Gastroesophageal sphincter (tissue), 4 donors: ENCODE data around the gene YWHAB. TPM values are rescaled to one million over a fixed set of nuclear protein-coding genes. Genes with fewer than 3 reads are reported as not detected.

Source experiments
- ATAC-seq: fragments of 150-250 bp; one replicate; pipeline ENCODE4 v1.9.1; 2016; ENCODE audit warnings: mild to moderate bottlenecking, moderate library complexity
- H3K27ac ChIP-seq, 4 donors: fragments of 200-600 bp; sonication (generic) in 3 of 4; 1 replicate in 3 of 4; 2 replicates in 1 of 4; pipeline ENCODE4 v1.5.1; 2016 to 2019
- H3K27me3 ChIP-seq: fragments of 200-600 bp; sonication (generic); one replicate; pipeline ENCODE4 v1.5.1; 2019
- H3K36me3 ChIP-seq, 2 donors: fragments of 200-600 bp; sonication (generic); one replicate each; pipeline ENCODE4 v1.5.1; 2019; ENCODE audit warnings: control low read depth in 1 of 2
- H3K4me1 ChIP-seq, 3 donors: fragments of 200-600 bp; sonication (generic); 1 replicate in 2 of 3; 2 replicates in 1 of 3; pipeline ENCODE4 v1.5.1; 2016 to 2019; ENCODE audit warnings: control low read depth in 2 of 3
- H3K4me3 ChIP-seq, 2 donors: fragments of 200-600 bp; sonication (generic); one replicate each; pipeline ENCODE4 v1.5.1; 2019; ENCODE audit warnings: mild to moderate bottlenecking in 1 of 2, moderate library complexity in 1 of 2
- H3K9me3 ChIP-seq, 3 donors: fragments of 200-600 bp; sonication (generic); one replicate each; pipeline ENCODE4 v1.5.1; 2017 to 2019; ENCODE audit warnings: control low read depth in 2 of 3
- EP300 ChIP-seq: sonication (generic); formaldehyde crosslinking; IDR thresholded peaks from one replicate; pipeline ENCODE4 v1.6.1; 2017; ENCODE audit warnings: antibody characterized with exemption, mild to moderate bottlenecking
- POLR2A ChIP-seq, 2 donors: fragments of 450-650 bp; IDR thresholded peaks; one replicate each; pipeline ENCODE4 v1.6.1; 2017; ENCODE audit warnings: antibody characterized with exemption in 2 of 2, mild to moderate bottlenecking in 2 of 2, moderate library complexity in 1 of 2
- POLR2AphosphoS5 ChIP-seq: sonication (generic); formaldehyde crosslinking; IDR thresholded peaks from one replicate; pipeline ENCODE4 v1.6.1; 2017; ENCODE audit warnings: antibody characterized with exemption
- WGBS, 2 donors: methylation state at CpG; one replicate each; pipeline ENCODE4 v1.1.5; 2018; ENCODE audit warnings: low coverage in 1 of 2; 5-methylcytosine and 5-hydroxymethylcytosine counted together
- total RNA-seq, 4 donors: library from RNA; depleted of rRNA; stranded (reverse); fragments of >200 nt; gene quantifications; one replicate each; pipeline ENCODE4 v1.1.0, GENCODE V29; 2016
- TF ChIP-seq, protein P1 (sequence below), 4 experiments: fragments of 200-600 bp in 2 of 4; fragments of 450-650 bp in 2 of 4; sonication (generic) in 1 of 4; IDR thresholded peaks; one replicate each; pipeline ENCODE4 v1.5.1; 2017 to 2019; ENCODE audit warnings: antibody characterized with exemption in 4 of 4, mild to moderate bottlenecking in 2 of 4, moderate library complexity in 2 of 4

Gene YWHAB
- total RNA-seq, 4 donors from 2014 or later, result 127 to 143 (median 135) TPM

DNA sequence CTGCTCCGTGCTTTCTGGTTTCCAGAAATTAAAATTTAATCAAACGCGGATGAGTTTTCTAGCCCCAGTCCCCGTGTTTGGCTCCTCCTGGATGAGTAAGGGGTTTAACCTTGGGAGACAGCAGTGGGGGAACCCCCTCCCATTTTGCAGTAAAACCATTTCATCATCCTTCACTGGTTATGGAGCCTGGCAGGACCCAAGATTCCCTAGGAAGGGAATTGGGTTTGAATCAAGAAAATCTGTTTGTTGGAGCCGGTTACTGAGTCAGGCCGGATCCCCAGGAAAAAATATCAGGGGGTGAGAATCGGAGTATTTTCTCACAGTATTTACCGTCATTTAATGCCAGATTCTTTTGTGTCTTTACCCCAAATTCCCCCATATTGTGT lies 754 bp downstream of the YWHAB start:
- peak overlapping the region; percentile 78 to 95 for H3K4me3 ChIP-seq
- H3K36me3 ChIP-seq, result no peaks in the 10 kb centered on the region
- H3K9me3 ChIP-seq, result no peaks in the 10 kb centered on the region
- H3K27ac ChIP-seq, result peak overlapping the region; percentile 92 to 99 (median 96)
- peaks cover 15 to 62% (median 21%) of the 10 kb centered on the region in 3 donors for H3K4me1 ChIP-seq
- no peaks in the 10 kb centered on the region for H3K27me3 ChIP-seq
- TF ChIP-seq POLR2AphosphoS5 (no peak), POLR2A (IDR thresholded peaks at IDR 0.05) (no peak), EP300 (no peak)
- TF ChIP-seq, protein P1, sequence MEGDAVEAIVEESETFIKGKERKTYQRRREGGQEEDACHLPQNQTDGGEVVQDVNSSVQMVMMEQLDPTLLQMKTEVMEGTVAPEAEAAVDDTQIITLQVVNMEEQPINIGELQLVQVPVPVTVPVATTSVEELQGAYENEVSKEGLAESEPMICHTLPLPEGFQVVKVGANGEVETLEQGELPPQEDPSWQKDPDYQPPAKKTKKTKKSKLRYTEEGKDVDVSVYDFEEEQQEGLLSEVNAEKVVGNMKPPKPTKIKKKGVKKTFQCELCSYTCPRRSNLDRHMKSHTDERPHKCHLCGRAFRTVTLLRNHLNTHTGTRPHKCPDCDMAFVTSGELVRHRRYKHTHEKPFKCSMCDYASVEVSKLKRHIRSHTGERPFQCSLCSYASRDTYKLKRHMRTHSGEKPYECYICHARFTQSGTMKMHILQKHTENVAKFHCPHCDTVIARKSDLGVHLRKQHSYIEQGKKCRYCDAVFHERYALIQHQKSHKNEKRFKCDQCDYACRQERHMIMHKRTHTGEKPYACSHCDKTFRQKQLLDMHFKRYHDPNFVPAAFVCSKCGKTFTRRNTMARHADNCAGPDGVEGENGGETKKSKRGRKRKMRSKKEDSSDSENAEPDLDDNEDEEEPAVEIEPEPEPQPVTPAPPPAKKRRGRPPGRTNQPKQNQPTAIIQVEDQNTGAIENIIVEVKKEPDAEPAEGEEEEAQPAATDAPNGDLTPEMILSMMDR (IDR thresholded peaks at IDR 0.05), result no peak
- 0 to 5% methylated on average over 4 to 7 of the region's 8 CpGs for WGBS, 2 donors
- no peak for ATAC-seq

DNA sequence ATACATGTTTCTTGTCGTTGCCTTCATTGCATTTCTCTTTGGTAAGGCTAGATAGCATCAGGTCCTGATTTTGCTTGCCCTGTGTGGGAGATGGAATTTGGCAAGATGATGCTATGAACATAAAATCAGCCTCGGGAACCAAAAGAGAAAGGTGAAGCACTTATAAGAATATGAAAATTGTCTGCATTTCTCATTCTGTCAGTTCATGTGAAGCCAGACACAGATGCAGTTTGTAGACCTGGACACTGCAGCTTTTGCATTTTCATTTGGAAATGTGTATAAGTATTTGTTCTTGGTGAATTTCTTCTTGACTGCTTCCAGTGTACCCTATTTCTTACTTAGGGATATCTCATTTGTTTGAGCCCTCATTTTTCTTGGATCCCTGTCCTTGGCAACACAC lies 1.3 kb downstream of the YWHAB start:
- 0% methylated on average over 2 of the region's 2 CpGs for WGBS, 2 donors
- peaks cover 15 to 67% (median 21%) of the 10 kb centered on the region in 3 donors for H3K4me1 ChIP-seq
- peak overlapping the region in 2 of 4 donors; percentile 92 to 96 for H3K27ac ChIP-seq
- H3K27me3 ChIP-seq, result no peaks in the 10 kb centered on the region
- H3K36me3 ChIP-seq, result no peaks in the 10 kb centered on the region
- peak overlapping the region; percentile 78 to 95 for H3K4me3 ChIP-seq
- no peak for ATAC-seq
- no peaks in the 10 kb centered on the region for H3K9me3 ChIP-seq
- TF ChIP-seq, protein P1 (IDR thresholded peaks at IDR 0.05), result no peak
- TF ChIP-seq EP300 (no peak), POLR2A (IDR thresholded peaks at IDR 0.05) (no peak), POLR2AphosphoS5 (no peak)

DNA sequence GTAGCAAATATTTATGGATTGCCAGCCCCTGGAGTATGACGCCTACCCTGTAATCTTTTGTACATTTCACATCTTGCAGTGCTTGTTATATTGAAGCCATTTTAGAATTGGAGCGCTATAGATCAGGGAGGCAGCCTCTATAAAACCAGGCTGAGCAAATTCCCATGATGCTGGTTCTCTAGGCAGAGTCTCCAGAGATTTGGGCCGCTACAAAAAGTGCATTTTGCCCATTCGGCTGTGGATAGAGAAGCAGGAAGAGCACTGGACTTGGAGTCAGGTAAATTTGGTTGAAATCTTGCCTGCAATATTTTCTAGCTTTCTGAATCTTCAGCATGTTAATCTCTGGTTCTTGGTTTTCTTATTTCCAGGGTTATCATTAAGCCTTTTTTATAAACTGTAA lies 2.0 kb downstream of the YWHAB start:
- H3K27me3 ChIP-seq, result no peaks in the 10 kb centered on the region
- 27 to 51% methylated on average over 2 to 4 of the region's 4 CpGs for WGBS, 2 donors

DNA sequence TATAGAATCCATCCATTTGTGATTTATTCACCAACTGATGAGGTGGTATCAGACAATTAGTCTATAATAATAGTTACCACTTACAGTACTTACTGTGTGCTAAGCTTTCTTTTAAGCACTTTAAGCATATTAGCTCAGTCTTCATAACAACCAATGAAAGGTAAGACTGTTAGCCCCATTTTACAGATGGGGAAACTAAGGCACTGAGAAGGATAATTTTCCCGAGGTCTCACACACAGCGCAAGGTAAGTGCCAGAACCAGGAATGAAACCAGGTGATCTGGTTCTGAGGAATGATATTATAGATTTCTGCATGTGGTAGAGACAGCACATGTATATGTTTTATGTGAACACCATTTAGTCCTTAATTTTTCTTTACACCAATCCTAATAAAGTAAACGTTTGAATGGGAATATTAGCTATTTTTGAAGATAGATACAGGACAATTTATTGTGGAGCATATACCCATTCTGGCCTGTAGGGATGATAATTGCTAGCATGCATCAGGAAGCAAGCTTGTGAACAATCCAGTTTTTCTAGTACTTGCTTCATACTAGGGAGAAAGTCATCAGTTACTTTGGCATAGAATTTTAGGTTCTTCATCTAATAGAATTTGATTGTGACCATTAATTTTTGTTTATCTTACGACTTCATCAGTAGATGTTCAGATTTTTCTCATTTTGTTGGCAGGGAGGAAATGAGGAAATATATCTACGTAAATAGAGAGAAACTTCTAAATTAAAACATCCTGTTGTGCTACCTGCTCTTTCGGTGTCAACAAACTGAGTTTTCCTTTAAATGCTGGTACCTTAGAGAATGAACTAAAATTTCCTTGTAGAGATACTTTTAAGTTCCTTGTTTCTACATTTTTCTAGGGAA lies 3.0 kb downstream of the YWHAB start:
- Histone ChIP-seq H3K36me3 (no peaks in the 10 kb centered on the region), H3K27me3 (no peaks in the 10 kb centered on the region), H3K9me3 (no peaks in the 10 kb centered on the region), H3K4me1 (peaks cover 15 to 81% (median 21%) of the 10 kb centered on the region in 3 donors), H3K4me3 (no peak overlapping the region), H3K27ac (no peak overlapping the region)
- TF ChIP-seq, protein P1 (IDR thresholded peaks at IDR 0.05), result peak in 2 of 4 experiments; percentile 24 to 31
- no peak for TF ChIP-seq EP300
- no peak for TF ChIP-seq POLR2A (IDR thresholded peaks at IDR 0.05)
- WGBS, 2 donors, result 64 to 67% methylated on average over 6 of the region's 6 CpGs
- no peak for ATAC-seq

More for the DNA sequence above, 2.0 kb downstream of the YWHAB start:
- no peaks in the 10 kb centered on the region for H3K9me3 ChIP-seq
- no peak for ATAC-seq
- no peak overlapping the region for H3K27ac ChIP-seq
- H3K36me3 ChIP-seq, result no peaks in the 10 kb centered on the region
- peak overlapping the region in 1 of 2 donors; percentile 78 for H3K4me3 ChIP-seq
- no peak for TF ChIP-seq POLR2AphosphoS5
- TF ChIP-seq, protein P1 (IDR thresholded peaks at IDR 0.05), result no peak
- no peak for TF ChIP-seq EP300
- no peak for TF ChIP-seq POLR2A (IDR thresholded peaks at IDR 0.05)
- H3K4me1 ChIP-seq, result peaks cover 15 to 74% (median 21%) of the 10 kb centered on the region in 3 donors

DNA sequence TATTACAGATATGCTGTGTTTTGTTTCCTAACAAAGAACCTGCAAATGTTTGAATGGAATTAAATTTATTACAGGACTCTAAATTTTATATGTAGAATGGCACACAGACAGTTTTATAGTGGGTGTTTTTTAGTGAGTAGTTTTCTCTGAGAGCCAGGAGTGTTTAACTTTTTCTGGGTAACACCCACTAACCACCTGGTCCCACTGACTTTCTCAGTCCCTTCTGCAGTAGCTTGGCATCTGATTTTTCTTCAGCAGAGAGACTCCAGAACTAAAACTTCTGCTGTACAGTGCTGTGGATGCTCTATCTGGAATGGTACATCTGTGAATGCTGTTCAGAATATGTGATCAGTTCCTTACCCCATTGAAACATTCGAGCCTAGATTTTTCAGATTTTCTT lies 6.3 kb downstream of the YWHAB start:
- TF ChIP-seq, protein P1 (IDR thresholded peaks at IDR 0.05), result no peak
- TF ChIP-seq EP300 (no peak), POLR2A (IDR thresholded peaks at IDR 0.05) (no peak)
- Histone ChIP-seq H3K27me3 (no peaks in the 10 kb centered on the region), H3K4me1 (peaks cover 16 to 94% (median 26%) of the 10 kb centered on the region in 3 donors), H3K36me3 (no peaks in the 10 kb centered on the region), H3K4me3 (no peak overlapping the region), H3K9me3 (no peaks in the 10 kb centered on the region), H3K27ac (no peak overlapping the region)
- WGBS, 2 donors, result 70 to 100% methylated on average over 1 of the region's 1 CpG
- ATAC-seq, result no peak
